Measurements from ENCODE around the gene NFKB1. TPM values are rescaled to one million over a fixed set of nuclear protein-coding genes. Genes with fewer than 3 reads are reported as not detected.

NFKB1 gene
- total and polyA plus RNA-seq, 9 of the 15 experiments (the other 6 are each of a cell fraction or from before 2014, with no cell fraction given): 2.4 to 14.5 (median 10.3) TPM

DNA sequence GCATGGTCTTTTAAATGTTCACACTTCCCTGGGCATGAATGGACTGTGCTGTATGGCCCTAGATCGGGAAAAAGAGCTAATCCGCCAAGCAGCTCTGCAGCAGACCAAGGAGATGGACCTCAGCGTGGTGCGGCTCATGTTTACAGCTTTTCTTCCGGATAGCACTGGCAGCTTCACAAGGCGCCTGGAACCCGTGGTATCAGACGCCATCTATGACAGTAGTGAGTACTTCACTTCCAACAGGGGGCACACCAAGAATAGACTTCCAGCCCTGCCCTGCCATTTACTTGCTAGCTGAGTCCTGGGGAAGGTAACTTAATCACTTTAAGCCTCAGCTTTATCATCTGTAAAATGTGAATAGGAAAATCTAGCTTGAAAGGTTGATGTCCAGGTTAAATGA is 77.7 kb downstream of the NFKB1 start:
- Histone ChIP-seq H3K9me3 (replicated peaks; ENCODE audit: control insufficient read depth, insufficient read depth, low read depth, low read length) (no peaks in the 10 kb centered on the region), H3K36me3 (ENCODE audit: control insufficient read depth, insufficient read depth, low read length) (peaks cover 15% of the 10 kb centered on the region; the same call in 1 of the 3 replicates), H3K4me3 (no peak overlapping the region), H4K20me1 (replicated peaks; ENCODE audit: control insufficient read depth, insufficient read depth, low read length) (no peaks in the 10 kb centered on the region), H3K4me2 (ENCODE audit: insufficient read depth, low read length) (no peak overlapping the region), H3K9me1 (ENCODE audit: control insufficient read depth, insufficient read depth, low read length) (no peaks in the 10 kb centered on the region), H3K79me2 (ENCODE audit: control insufficient read depth, insufficient read depth, low read length) (no peaks in the 10 kb centered on the region), H3K9ac (ENCODE audit: insufficient read depth in 1 of 2, low read depth in 2 of 2, low read length in 2 of 2) (no peak overlapping the region), H2AFZ (ENCODE audit: low read depth, low read length) (no peak overlapping the region), H3K4me1 (replicated peaks in 1 of 2; ENCODE audit: control insufficient read depth in 2 of 2, insufficient read depth in 2 of 2, low read length in 2 of 2) (no peaks in the 10 kb centered on the region), H3K27ac (ENCODE audit: extremely low read depth, low read depth, low read length) (no peak overlapping the region), H3K27me3 (ENCODE audit: control insufficient read depth in 2 of 2, insufficient read depth in 2 of 2, low read length in 2 of 2) (no peaks in the 10 kb centered on the region)
- ATAC-seq (peak; percentile 66), DNase-seq (ENCODE audit: extremely low read depth in 1 of 4, low spot score in 3 of 4) (peak in 1 of 4 experiments; percentile 19), FAIRE-seq (no peak)
- TF ChIP-seq, protein P1, sequence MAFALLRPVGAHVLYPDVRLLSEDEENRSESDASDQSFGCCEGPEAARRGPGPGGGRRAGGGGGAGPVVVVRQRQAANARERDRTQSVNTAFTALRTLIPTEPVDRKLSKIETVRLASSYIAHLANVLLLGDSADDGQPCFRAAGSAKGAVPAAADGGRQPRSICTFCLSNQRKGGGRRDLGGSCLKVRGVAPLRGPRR (CRISPR knock-in tag; IDR thresholded peaks at IDR 0.05): no peak
- TF ChIP-seq RAD21 (CRISPR knock-in tag; conservative IDR thresholded peaks at IDR 0.05 in 1 of 2, IDR thresholded peaks at IDR 0.05 in 1 of 2) (peak in 1 of 2 experiments; percentile 18; a peak in 1 of 4 replicates), ZBTB33 (CRISPR knock-in tag; IDR thresholded peaks at IDR 0.05) (peak; percentile 73; the same call in 1 of the 2 replicates)
- TF ChIP-seq, protein P2, sequence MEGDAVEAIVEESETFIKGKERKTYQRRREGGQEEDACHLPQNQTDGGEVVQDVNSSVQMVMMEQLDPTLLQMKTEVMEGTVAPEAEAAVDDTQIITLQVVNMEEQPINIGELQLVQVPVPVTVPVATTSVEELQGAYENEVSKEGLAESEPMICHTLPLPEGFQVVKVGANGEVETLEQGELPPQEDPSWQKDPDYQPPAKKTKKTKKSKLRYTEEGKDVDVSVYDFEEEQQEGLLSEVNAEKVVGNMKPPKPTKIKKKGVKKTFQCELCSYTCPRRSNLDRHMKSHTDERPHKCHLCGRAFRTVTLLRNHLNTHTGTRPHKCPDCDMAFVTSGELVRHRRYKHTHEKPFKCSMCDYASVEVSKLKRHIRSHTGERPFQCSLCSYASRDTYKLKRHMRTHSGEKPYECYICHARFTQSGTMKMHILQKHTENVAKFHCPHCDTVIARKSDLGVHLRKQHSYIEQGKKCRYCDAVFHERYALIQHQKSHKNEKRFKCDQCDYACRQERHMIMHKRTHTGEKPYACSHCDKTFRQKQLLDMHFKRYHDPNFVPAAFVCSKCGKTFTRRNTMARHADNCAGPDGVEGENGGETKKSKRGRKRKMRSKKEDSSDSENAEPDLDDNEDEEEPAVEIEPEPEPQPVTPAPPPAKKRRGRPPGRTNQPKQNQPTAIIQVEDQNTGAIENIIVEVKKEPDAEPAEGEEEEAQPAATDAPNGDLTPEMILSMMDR (IDR thresholded peaks at IDR 0.05 in 2 of 3, conservative IDR thresholded peaks at IDR 0.05 in 1 of 3; ENCODE audit: insufficient read depth in 2 of 3, low read depth in 1 of 3, low read length in 3 of 3): peak; percentile 22 to 32 (median 25); a peak in 1 of 6 replicates
- ChIA-PET CTCF (ENCODE audit: low intra/inter-chr PET ratio) (no interaction called here), POLR2A (interaction anchor here (1.0 kb wide), 1 partner anchor 248 kb away, joined by 3 read pairs; the partner anchor contains the start of gene UBE2D3)
- WGBS (ENCODE audit: insufficient coverage, low coverage, missing lambda C conversion rate): 93% methylated on average over 6 of the region's 8 CpGs
- BruUV-seq (replicated peaks): no TSS peak
- intact Hi-C loops (cut with micrococcal nuclease): no loop called here
- in situ Hi-C loops (cut with MboI): no loop called here

All from K562 (cell line).